Umbilical cord (tissue), 2 donors: ENCODE results near the gene GLRX2. TPM values are rescaled to one million over a fixed set of nuclear protein-coding genes. Genes with fewer than 3 reads are reported as not detected.
"Not testable (repeated sequence)": the region's sequence is repeated elsewhere in the genome, so short reads cannot be mapped to it uniquely, and the experiment has no call there.

Source experiments
- DNase-seq: peaks from one replicate; pipeline ENCODE4 v3.0.0-alpha.2; 2015; ENCODE audit warnings: low spot score
- total RNA-seq: library from RNA; depleted of rRNA; stranded (reverse); fragments of >200 nt; gene quantifications from one replicate; pipeline ENCODE4 v1.2.3, GENCODE V29; 2014; ENCODE audit warnings: low replicate concordance; ENCODE audit not compliant: insufficient read depth

The GLRX2 gene
- total RNA-seq, 1 donor from 2014 or later, result 27.7 TPM

- peak; percentile 10 for DNase-seq
Observed at GRCh38 chr1:193066606-193067005, 38.6 kb downstream of the GLRX2 start.

- no peak for DNase-seq
Observed at GRCh38 chr1:193065954-193066353, 39.3 kb downstream of the GLRX2 start.

- DNase-seq, result no peak
Observed at GRCh38 chr1:193062698-193063463, 42.3 kb downstream of the GLRX2 start.

- DNase-seq, result peak; percentile 29
Observed at GRCh38 chr1:193060938-193061337, 44.3 kb downstream of the GLRX2 start.

- DNase-seq, result peak; percentile 17
Observed at GRCh38 chr1:193060406-193060805, 44.8 kb downstream of the GLRX2 start.

GRCh38 chr1:193060115-193060403, 45.2 kb downstream of the GLRX2 start:
- no peak for DNase-seq

GRCh38 chr1:193059282-193060114, 45.7 kb downstream of the GLRX2 start, which contains the start of the genes RO60 and UCHL5:
Gene RO60 (plus strand): TSS chr1:193059612. CDS start chr1:193069055, 9,443 bp downstream.
Gene UCHL5 (minus strand): TSS chr1:193059360. CDS start chr1:193059260, 100 bp downstream.
- DNase-seq, result peak; percentile 99

- peak; percentile 36 for DNase-seq
Observed at GRCh38 chr1:193058529-193059281, 46.5 kb downstream of the GLRX2 start.

- no peak for DNase-seq
Observed at GRCh38 chr1:193054169-193054675, 51.0 kb downstream of the GLRX2 start.

GRCh38 chr1:193048913-193049312, 56.3 kb downstream of the GLRX2 start:
- DNase-seq, result not testable (repeated sequence)

Other genes starting within 250 kb of the GLRX2 start
- gene UCHL5, start 46.1 kb downstream of the GLRX2 start, total RNA-seq, result 31.5 TPM
- gene RO60, start 45.8 kb downstream of the GLRX2 start, total RNA-seq, result 260 TPM
- gene CDC73, start 16.6 kb upstream of the GLRX2 start, total RNA-seq, result 37.1 TPM
- 11.1 TPM for gene B3GALT2, start 81.2 kb upstream of the GLRX2 start, total RNA-seq